Glomerular visceral epithelial cell (primary cell): Measurements from ENCODE around the gene SLC9A9.

Source experiments
- DNase-seq: peaks from one replicate; pipeline ENCODE4 v3.0.0-alpha.2; 2016; ENCODE audit errors: extremely low spot score

SLC9A9 gene

GRCh38 chr3:143247073-143247472, 601.2 kb downstream of the SLC9A9 start:
- DNase-seq: no peak

GRCh38 chr3:143245692-143246091, 602.6 kb downstream of the SLC9A9 start:
- no peak for DNase-seq

- no peak for DNase-seq
Measured at GRCh38 chr3:143244516-143245063, 603.7 kb downstream of the SLC9A9 start.

- no peak for DNase-seq
Measured at GRCh38 chr3:143243686-143244085, 604.6 kb downstream of the SLC9A9 start.

GRCh38 chr3:143242691-143243090, 605.6 kb downstream of the SLC9A9 start:
- no peak for DNase-seq

- DNase-seq: no peak
Measured at GRCh38 chr3:143242101-143242500, 606.2 kb downstream of the SLC9A9 start.

- DNase-seq: no peak
Measured at GRCh38 chr3:143241481-143241951, 606.8 kb downstream of the SLC9A9 start.

- DNase-seq: no peak
Measured at GRCh38 chr3:143240886-143241285, 607.4 kb downstream of the SLC9A9 start.

- peak; percentile 2 for DNase-seq
Measured at GRCh38 chr3:143239031-143239430, 609.2 kb downstream of the SLC9A9 start.

GRCh38 chr3:143237077-143237627, 611.1 kb downstream of the SLC9A9 start:
- no peak for DNase-seq

GRCh38 chr3:143236226-143236964, 611.9 kb downstream of the SLC9A9 start:
- peak; percentile 25 for DNase-seq

- DNase-seq: no peak
Measured at GRCh38 chr3:143235614-143236204, 612.6 kb downstream of the SLC9A9 start.

GRCh38 chr3:143234526-143234925, 613.7 kb downstream of the SLC9A9 start:
- DNase-seq: no peak

GRCh38 chr3:143232981-143233380, 615.3 kb downstream of the SLC9A9 start:
- DNase-seq: no peak

- no peak for DNase-seq
Measured at GRCh38 chr3:143228405-143228804, 619.9 kb downstream of the SLC9A9 start.

- DNase-seq: no peak
Measured at GRCh38 chr3:143226678-143227291, 621.5 kb downstream of the SLC9A9 start.

- DNase-seq: no peak
Measured at GRCh38 chr3:143224716-143225115, 623.6 kb downstream of the SLC9A9 start.

GRCh38 chr3:143222981-143223380, 625.3 kb downstream of the SLC9A9 start:
- DNase-seq: no peak

- no peak for DNase-seq
Measured at GRCh38 chr3:143222505-143222904, 625.8 kb downstream of the SLC9A9 start.

GRCh38 chr3:143221446-143221845, 626.8 kb downstream of the SLC9A9 start:
- no peak for DNase-seq

- no peak for DNase-seq
Measured at GRCh38 chr3:143220741-143221140, 627.5 kb downstream of the SLC9A9 start.

- no peak for DNase-seq
Measured at GRCh38 chr3:143218166-143218835, 630.0 kb downstream of the SLC9A9 start.
